ENCODE data around the gene PERM1. TPM values are rescaled to one million over a fixed set of nuclear protein-coding genes. Genes with fewer than 3 reads are reported as not detected.

PERM1 gene
- total and polyA plus RNA-seq, 2 of the 13 experiments (the other 11 are each of a cell fraction or from before 2014, with no cell fraction given), result 0.04 to 0.29 TPM

GRCh38 chr1:1006305-1007159, 24.6 kb upstream of the PERM1 start (continued):
- TF ChIP-seq, protein P1, sequence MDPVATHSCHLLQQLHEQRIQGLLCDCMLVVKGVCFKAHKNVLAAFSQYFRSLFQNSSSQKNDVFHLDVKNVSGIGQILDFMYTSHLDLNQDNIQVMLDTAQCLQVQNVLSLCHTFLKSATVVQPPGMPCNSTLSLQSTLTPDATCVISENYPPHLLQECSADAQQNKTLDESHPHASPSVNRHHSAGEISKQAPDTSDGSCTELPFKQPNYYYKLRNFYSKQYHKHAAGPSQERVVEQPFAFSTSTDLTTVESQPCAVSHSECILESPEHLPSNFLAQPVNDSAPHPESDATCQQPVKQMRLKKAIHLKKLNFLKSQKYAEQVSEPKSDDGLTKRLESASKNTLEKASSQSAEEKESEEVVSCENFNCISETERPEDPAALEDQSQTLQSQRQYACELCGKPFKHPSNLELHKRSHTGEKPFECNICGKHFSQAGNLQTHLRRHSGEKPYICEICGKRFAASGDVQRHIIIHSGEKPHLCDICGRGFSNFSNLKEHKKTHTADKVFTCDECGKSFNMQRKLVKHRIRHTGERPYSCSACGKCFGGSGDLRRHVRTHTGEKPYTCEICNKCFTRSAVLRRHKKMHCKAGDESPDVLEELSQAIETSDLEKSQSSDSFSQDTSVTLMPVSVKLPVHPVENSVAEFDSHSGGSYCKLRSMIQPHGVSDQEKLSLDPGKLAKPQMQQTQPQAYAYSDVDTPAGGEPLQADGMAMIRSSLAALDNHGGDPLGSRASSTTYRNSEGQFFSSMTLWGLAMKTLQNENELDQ (CRISPR knock-in tag; IDR thresholded peaks at IDR 0.05; ENCODE audit: borderline replicate concordance), result no peak; the same call in 1 of the 2 replicates
- TF ChIP-seq YEATS4 (CRISPR knock-in tag; IDR thresholded peaks at IDR 0.05; ENCODE audit: borderline replicate concordance) (peak; percentile 95), GATAD2A (CRISPR knock-in tag; IDR thresholded peaks at IDR 0.05) (peak; percentile 93), ZNF557 (CRISPR knock-in tag; IDR thresholded peaks at IDR 0.05) (no peak), PCBP2 (optimal IDR thresholded peaks at IDR 0.05; ENCODE audit: low read depth, low read length, poor library complexity, severe bottlenecking) (no peak), GLI4 (CRISPR knock-in tag; IDR thresholded peaks at IDR 0.05; ENCODE audit: borderline replicate concordance) (0 out of 2 replicates have a peak, but pooled peaks have one; percentile 23), REPIN1 (CRISPR knock-in tag; IDR thresholded peaks at IDR 0.05; ENCODE audit: borderline replicate concordance, low read depth) (peak; percentile 83), ZNF879 (CRISPR knock-in tag; IDR thresholded peaks at IDR 0.05) (0 out of 2 replicates have a peak, but pooled peaks have one; percentile 20), NR2F1 (CRISPR knock-in tag; IDR thresholded peaks at IDR 0.05) (peak; percentile 74 to 84), RXRB (CRISPR knock-in tag; IDR thresholded peaks at IDR 0.05; ENCODE audit: borderline replicate concordance) (peak; percentile 91), U2AF1 (optimal IDR thresholded peaks at IDR 0.05; ENCODE audit: low read depth, low read length) (peak; percentile 9), ZNF749 (CRISPR knock-in tag; IDR thresholded peaks at IDR 0.05; ENCODE audit: borderline replicate concordance) (no peak), SPEN (CRISPR knock-in tag; IDR thresholded peaks at IDR 0.05; ENCODE audit: low read depth) (peak; percentile 97), EED (CRISPR knock-in tag; IDR thresholded peaks at IDR 0.05) (no peak), ZMYM3 (CRISPR knock-in tag; IDR thresholded peaks at IDR 0.05) (peak; percentile 85; the same call in 1 of the 2 replicates)
- TF ChIP-seq, protein P2, sequence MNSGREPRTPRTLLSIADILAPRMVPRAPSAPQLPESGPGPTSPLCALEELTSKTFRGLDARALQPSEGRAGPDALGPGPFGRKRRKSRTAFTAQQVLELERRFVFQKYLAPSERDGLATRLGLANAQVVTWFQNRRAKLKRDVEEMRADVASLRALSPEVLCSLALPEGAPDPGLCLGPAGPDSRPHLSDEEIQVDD (CRISPR knock-in tag; IDR thresholded peaks at IDR 0.05; ENCODE audit: borderline replicate concordance), result no peak; the same call in 1 of the 2 replicates
- TF ChIP-seq, protein P3, sequence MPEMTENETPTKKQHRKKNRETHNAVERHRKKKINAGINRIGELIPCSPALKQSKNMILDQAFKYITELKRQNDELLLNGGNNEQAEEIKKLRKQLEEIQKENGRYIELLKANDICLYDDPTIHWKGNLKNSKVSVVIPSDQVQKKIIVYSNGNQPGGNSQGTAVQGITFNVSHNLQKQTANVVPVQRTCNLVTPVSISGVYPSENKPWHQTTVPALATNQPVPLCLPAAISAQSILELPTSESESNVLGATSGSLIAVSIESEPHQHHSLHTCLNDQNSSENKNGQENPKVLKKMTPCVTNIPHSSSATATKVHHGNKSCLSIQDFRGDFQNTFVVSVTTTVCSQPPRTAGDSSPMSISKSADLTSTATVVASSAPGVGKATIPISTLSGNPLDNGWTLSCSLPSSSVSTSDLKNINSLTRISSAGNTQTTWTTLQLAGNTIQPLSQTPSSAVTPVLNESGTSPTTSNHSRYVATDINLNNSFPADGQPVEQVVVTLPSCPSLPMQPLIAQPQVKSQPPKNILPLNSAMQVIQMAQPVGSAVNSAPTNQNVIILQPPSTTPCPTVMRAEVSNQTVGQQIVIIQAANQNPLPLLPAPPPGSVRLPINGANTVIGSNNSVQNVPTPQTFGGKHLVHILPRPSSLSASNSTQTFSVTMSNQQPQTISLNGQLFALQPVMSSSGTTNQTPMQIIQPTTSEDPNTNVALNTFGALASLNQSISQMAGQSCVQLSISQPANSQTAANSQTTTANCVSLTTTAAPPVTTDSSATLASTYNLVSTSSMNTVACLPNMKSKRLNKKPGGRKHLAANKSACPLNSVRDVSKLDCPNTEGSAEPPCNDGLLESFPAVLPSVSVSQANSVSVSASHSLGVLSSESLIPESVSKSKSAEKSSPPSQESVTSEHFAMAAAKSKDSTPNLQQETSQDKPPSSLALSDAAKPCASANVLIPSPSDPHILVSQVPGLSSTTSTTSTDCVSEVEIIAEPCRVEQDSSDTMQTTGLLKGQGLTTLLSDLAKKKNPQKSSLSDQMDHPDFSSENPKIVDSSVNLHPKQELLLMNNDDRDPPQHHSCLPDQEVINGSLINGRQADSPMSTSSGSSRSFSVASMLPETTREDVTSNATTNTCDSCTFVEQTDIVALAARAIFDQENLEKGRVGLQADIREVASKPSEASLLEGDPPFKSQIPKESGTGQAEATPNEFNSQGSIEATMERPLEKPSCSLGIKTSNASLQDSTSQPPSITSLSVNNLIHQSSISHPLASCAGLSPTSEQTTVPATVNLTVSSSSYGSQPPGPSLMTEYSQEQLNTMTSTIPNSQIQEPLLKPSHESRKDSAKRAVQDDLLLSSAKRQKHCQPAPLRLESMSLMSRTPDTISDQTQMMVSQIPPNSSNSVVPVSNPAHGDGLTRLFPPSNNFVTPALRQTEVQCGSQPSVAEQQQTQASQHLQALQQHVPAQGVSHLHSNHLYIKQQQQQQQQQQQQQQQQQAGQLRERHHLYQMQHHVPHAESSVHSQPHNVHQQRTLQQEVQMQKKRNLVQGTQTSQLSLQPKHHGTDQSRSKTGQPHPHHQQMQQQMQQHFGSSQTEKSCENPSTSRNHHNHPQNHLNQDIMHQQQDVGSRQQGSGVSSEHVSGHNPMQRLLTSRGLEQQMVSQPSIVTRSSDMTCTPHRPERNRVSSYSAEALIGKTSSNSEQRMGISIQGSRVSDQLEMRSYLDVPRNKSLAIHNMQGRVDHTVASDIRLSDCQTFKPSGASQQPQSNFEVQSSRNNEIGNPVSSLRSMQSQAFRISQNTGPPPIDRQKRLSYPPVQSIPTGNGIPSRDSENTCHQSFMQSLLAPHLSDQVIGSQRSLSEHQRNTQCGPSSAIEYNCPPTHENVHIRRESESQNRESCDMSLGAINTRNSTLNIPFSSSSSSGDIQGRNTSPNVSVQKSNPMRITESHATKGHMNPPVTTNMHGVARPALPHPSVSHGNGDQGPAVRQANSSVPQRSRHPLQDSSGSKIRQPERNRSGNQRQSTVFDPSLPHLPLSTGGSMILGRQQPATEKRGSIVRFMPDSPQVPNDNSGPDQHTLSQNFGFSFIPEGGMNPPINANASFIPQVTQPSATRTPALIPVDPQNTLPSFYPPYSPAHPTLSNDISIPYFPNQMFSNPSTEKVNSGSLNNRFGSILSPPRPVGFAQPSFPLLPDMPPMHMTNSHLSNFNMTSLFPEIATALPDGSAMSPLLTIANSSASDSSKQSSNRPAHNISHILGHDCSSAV (CRISPR knock-in tag; IDR thresholded peaks at IDR 0.05; ENCODE audit: borderline replicate concordance), result no peak
